ENCODE results near the gene EVC. TPM values are rescaled to one million over a fixed set of nuclear protein-coding genes. Genes with fewer than 3 reads are reported as not detected.

EVC gene
- total and polyA plus RNA-seq, 7 experiments from 2014 or later = 0.37 to 1.5 (median 0.68) TPM; not detected in 2

DNA sequence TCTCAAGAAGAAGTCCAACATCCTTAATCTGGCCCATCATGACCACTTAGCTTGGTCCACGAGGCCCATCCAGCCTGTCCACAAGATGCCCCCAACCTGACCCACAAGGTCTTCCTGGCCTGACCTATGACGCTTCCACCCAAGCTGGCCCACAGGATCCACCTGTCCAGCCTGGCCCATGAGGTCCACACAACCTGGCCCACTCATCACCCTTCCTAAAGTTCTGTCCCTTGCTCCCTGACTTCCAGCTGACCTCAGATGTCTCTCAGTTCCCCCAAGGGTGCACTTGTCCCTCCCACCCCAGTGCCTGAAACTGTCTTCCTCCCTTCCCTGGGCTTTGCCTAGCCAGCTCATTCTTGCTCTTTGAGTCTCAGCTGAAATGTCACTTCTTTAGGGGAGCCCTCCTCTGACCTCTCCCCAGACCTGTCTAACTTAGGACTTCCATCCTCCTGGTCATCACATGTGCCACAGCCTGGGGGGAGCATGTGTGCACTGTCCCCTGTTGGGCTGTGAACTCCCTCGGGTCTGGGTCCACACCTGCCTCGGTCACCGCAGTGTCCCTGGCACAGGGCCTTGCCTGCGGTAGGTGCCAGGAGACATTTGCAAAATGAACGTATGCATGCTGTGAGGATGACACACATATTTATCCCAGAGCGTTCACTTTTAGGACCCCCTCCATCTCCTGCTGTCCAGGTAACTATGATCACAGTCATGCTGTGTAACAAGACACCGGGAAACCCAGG lies 61.7 kb downstream of the EVC start:
- Mint-ChIP-seq H3K36me3 (peaks cover 0 to 5% (median 0%) of the 10 kb centered on the region in 5 donors), H3K27ac (no peak overlapping the region), H3K4me1 (peaks cover 0 to 3% (median 0%) of the 10 kb centered on the region in 7 donors), H3K27me3 (peaks cover 0 to 6% (median 4%) of the 10 kb centered on the region in 5 donors), H3K4me3 (no peak overlapping the region), H3K9me3 (peaks cover 4 to 31% (median 18%) of the 10 kb centered on the region in 11 donors)
- peaks cover 0 to 15% (median 6%) of the 10 kb centered on the region in 3 experiments for H3K9me3 ChIP-seq (ENCODE audit: control insufficient read depth in 2 of 3, low read length in 3 of 3)
- intact Hi-C loops (cut with micrococcal nuclease) = no loop called here
- DNase-seq (no peak), ATAC-seq (no peak)
- H3K36me3 ChIP-seq (ENCODE audit: control insufficient read depth in 2 of 3, insufficient read depth in 3 of 3, low read length in 3 of 3) = no peaks in the 10 kb centered on the region
- no peaks in the 10 kb centered on the region for H3K27me3 ChIP-seq (ENCODE audit: control insufficient read depth in 2 of 2, insufficient read depth in 2 of 2, low read length in 2 of 2)
- ChIA-PET POLR2A (no interaction called here), CTCF (no interaction called here)
- no peaks in the 10 kb centered on the region for H3K4me1 ChIP-seq (ENCODE audit: control insufficient read depth in 2 of 2, insufficient read depth in 2 of 2, low read length in 2 of 2)
- H3K4me3 ChIP-seq (ENCODE audit: low read length) = no peak overlapping the region
- no peak overlapping the region for H3K27ac ChIP-seq (ENCODE audit: low read depth, low read length)

DNA sequence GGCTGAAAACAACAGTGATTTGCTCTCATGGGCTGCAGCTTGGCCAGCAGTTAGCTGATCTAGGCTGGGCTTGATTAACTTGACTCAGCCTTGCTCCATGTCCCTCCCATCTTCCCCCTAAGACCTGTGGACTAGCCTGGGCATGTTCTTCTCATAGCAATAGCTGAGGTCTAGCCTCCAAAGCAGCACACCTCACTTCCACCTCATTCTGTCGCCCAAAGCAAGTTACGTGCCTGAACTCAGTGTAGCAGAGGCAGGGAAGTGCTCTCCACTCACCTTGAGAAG lies 62.2 kb downstream of the EVC start:
- H3K27me3 ChIP-seq (ENCODE audit: control insufficient read depth in 2 of 2, insufficient read depth in 2 of 2, low read length in 2 of 2) = no peaks in the 10 kb centered on the region
- no peak overlapping the region for H3K27ac ChIP-seq (ENCODE audit: low read depth, low read length)
- Mint-ChIP-seq H3K27ac (no peak overlapping the region), H3K27me3 (peaks cover 0 to 6% (median 4%) of the 10 kb centered on the region in 5 donors), H3K4me1 (peaks cover 0 to 3% (median 0%) of the 10 kb centered on the region in 7 donors), H3K4me3 (no peak overlapping the region), H3K9me3 (peaks cover 4 to 27% (median 16%) of the 10 kb centered on the region in 11 donors), H3K36me3 (peaks cover 0 to 5% (median 0%) of the 10 kb centered on the region in 5 donors)
- no peak overlapping the region for H3K4me3 ChIP-seq (ENCODE audit: low read length)
- intact Hi-C loops (cut with micrococcal nuclease) = no loop called here
- ChIA-PET POLR2A (no interaction called here), CTCF (no interaction called here)
- DNase-seq = no peak
- H3K36me3 ChIP-seq (ENCODE audit: control insufficient read depth in 2 of 3, insufficient read depth in 3 of 3, low read length in 3 of 3) = no peaks in the 10 kb centered on the region
- H3K4me1 ChIP-seq (ENCODE audit: control insufficient read depth in 2 of 2, insufficient read depth in 2 of 2, low read length in 2 of 2) = no peaks in the 10 kb centered on the region
- ATAC-seq = no peak
- H3K9me3 ChIP-seq (ENCODE audit: control insufficient read depth in 2 of 3, low read length in 3 of 3) = peaks cover 0 to 15% (median 6%) of the 10 kb centered on the region in 3 experiments

DNA sequence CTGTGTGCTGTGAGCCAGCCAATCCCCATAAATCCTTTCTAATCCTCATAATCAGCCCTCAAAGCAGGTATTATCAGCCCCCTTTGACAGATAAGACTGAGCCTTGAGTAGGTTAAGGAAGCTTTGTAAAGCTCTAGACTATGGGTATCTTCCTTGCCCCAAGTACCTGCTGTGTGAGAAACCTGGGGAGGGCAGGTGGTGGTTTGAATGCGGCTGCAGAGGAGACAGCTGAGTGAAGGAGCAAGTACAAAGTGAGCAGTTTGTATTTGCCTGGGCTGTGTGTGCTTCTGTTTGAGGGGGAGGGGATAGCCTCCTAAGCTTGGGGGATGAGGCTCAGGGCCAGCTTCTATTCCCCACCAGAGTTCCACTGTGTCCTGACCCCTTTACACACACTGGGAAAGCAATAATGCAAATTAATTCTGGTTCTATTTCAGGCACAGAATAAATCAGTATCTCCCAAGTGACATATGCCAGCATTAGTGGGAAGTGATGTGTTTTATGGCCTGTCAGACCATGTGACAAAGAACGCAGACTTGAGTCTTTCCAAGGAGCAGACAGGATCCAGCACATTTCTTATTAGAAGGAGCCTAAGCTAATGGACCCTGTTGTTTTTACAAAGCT lies 63.5 kb downstream of the EVC start:
- Histone ChIP-seq H3K27ac (ENCODE audit: low read depth, low read length) (no peak overlapping the region), H3K4me1 (ENCODE audit: control insufficient read depth in 2 of 2, insufficient read depth in 2 of 2, low read length in 2 of 2) (no peaks in the 10 kb centered on the region), H3K9me3 (ENCODE audit: control insufficient read depth in 2 of 3, low read length in 3 of 3) (peaks cover 0 to 15% (median 6%) of the 10 kb centered on the region in 3 experiments), H3K27me3 (ENCODE audit: control insufficient read depth in 2 of 2, insufficient read depth in 2 of 2, low read length in 2 of 2) (no peaks in the 10 kb centered on the region), H3K4me3 (ENCODE audit: low read length) (no peak overlapping the region), H3K36me3 (ENCODE audit: control insufficient read depth in 2 of 3, insufficient read depth in 3 of 3, low read length in 3 of 3) (no peaks in the 10 kb centered on the region)
- Mint-ChIP-seq H3K4me3 (no peak overlapping the region), H3K4me1 (peaks cover 0 to 3% (median 0%) of the 10 kb centered on the region in 7 donors), H3K27me3 (peaks cover 0 to 4% (median 3%) of the 10 kb centered on the region in 5 donors), H3K9me3 (peaks cover 4 to 24% (median 10%) of the 10 kb centered on the region in 11 donors), H3K36me3 (peaks cover 0 to 5% (median 0%) of the 10 kb centered on the region in 5 donors), H3K27ac (no peak overlapping the region)
- DNase-seq = no peak
- intact Hi-C loops (cut with micrococcal nuclease) = no loop called here
- ATAC-seq = no peak
- POLR2A ChIA-PET = no interaction called here
- CTCF ChIA-PET = no interaction called here

DNA sequence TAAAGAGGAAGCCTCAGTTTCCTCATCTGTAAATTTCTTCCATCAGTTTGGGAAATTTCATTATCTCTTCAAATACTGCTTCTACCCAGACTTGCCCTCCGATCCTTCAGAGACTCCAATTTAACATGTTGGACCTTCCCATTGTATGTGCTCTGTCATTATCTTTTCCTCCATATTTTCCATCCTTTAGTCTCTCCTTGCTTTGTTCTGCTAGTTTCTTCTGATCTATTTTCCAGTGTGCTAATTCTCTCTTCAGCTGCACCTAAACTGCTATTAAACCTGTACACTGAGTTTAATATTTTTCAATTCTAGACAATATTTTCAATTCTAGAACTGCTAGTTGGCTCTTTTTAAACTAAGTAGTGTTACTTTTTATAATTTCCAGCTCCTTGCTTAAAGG lies 65.5 kb downstream of the EVC start:
- Histone ChIP-seq H3K27ac (ENCODE audit: low read depth, low read length) (no peak overlapping the region), H3K9me3 (ENCODE audit: control insufficient read depth in 2 of 3, low read length in 3 of 3) (peaks cover 0 to 15% (median 6%) of the 10 kb centered on the region in 3 experiments), H3K27me3 (ENCODE audit: control insufficient read depth in 2 of 2, insufficient read depth in 2 of 2, low read length in 2 of 2) (no peaks in the 10 kb centered on the region), H3K4me3 (ENCODE audit: low read length) (no peak overlapping the region), H3K4me1 (ENCODE audit: control insufficient read depth in 2 of 2, insufficient read depth in 2 of 2, low read length in 2 of 2) (no peaks in the 10 kb centered on the region), H3K36me3 (ENCODE audit: control insufficient read depth in 2 of 3, insufficient read depth in 3 of 3, low read length in 3 of 3) (no peaks in the 10 kb centered on the region)
- CTCF ChIA-PET = no interaction called here
- DNase-seq = no peak
- peaks cover 0 to 29% (median 11%) of the 10 kb centered on the region in 11 donors for H3K9me3 Mint-ChIP-seq
- peaks cover 0 to 5% (median 0%) of the 10 kb centered on the region in 5 donors for H3K36me3 Mint-ChIP-seq
- H3K27ac Mint-ChIP-seq = no peak overlapping the region
- peaks cover 0 to 3% (median 0%) of the 10 kb centered on the region in 7 donors for H3K4me1 Mint-ChIP-seq
- H3K4me3 Mint-ChIP-seq = no peak overlapping the region
- ATAC-seq = no peak
- POLR2A ChIA-PET = no interaction called here
- H3K27me3 Mint-ChIP-seq = peaks cover 0 to 11% (median 3%) of the 10 kb centered on the region in 5 donors
- intact Hi-C loops (cut with micrococcal nuclease) = no loop called here

DNA sequence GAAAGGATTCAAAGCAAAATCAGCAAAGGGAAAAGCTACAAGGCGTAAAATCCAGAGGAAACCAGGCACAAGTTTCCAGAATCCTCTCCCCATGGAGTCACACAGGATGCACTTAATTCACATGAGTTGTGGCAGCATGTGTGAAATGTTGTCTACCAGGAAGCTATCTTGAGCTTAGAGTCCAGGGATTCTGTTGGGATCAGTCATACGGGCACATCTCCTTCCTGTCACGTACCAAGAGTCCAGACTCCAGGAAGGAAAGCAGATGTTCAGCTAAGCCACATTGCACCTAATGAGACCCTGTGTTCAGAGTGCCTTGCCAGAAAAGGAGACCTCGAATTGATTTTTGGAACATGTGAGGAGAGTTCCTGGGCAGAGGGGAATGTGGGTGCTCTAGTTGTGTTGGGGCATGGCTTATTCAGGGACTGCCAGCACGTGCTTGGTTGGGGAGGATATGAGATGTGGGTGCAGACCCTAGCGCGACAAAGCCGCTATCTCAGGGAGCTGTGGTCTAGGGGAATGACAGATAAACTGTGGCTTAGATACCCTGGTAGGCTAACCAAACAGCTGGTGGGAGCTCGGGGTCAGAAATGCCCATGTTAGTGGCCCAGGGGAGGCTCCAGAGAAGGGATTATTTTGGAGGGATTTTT lies 70.0 kb downstream of the EVC start:
- H3K4me1 ChIP-seq (ENCODE audit: control insufficient read depth in 2 of 2, insufficient read depth in 2 of 2, low read length in 2 of 2) = no peaks in the 10 kb centered on the region
- CTCF ChIA-PET = no interaction called here
- H3K27ac Mint-ChIP-seq = no peak overlapping the region
- ATAC-seq (no peak), DNase-seq (no peak)
- no peak overlapping the region for H3K4me3 ChIP-seq (ENCODE audit: low read length)
- no peaks in the 10 kb centered on the region for H3K36me3 ChIP-seq (ENCODE audit: control insufficient read depth in 2 of 3, insufficient read depth in 3 of 3, low read length in 3 of 3)
- POLR2A ChIA-PET = no interaction called here
- intact Hi-C loops (cut with micrococcal nuclease) = no loop called here
- peaks cover 0 to 16% (median 5%) of the 10 kb centered on the region in 5 donors for H3K27me3 Mint-ChIP-seq
- H3K9me3 Mint-ChIP-seq = peaks cover 0 to 24% (median 13%) of the 10 kb centered on the region in 11 donors
- H3K36me3 Mint-ChIP-seq = peaks cover 0 to 5% (median 0%) of the 10 kb centered on the region in 5 donors
- H3K27ac ChIP-seq (ENCODE audit: low read depth, low read length) = no peak overlapping the region
- H3K4me1 Mint-ChIP-seq = peaks cover 0 to 2% (median 0%) of the 10 kb centered on the region in 7 donors
- no peak overlapping the region for H3K4me3 Mint-ChIP-seq
- H3K9me3 ChIP-seq (ENCODE audit: control insufficient read depth in 2 of 3, low read length in 3 of 3) = peaks cover 0 to 15% (median 2%) of the 10 kb centered on the region in 3 experiments
- no peaks in the 10 kb centered on the region for H3K27me3 ChIP-seq (ENCODE audit: control insufficient read depth in 2 of 2, insufficient read depth in 2 of 2, low read length in 2 of 2)

DNA sequence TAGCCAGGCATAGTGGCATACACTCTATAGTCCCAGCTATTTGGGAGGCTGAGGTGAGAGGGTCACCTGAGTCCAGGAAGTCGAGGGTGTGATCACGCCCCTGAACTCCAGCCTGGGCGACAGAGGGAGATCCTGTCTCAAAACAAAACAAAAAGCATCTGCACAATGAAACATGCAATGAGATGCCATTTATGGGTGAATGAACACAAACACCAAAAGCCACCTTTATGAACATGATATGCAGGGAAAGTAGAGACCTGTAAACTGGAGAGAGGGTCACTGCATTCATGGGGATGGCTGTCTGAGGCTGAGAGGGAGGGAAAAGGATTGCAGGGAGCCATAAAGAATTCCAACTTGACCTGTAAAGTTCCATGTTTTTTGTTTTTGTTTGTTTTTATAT lies 70.7 kb downstream of the EVC start:
- Mint-ChIP-seq H3K36me3 (peaks cover 0 to under 1% (median 0%) of the 10 kb centered on the region in 5 donors), H3K4me3 (no peak overlapping the region)
- no peaks in the 10 kb centered on the region for H3K4me1 ChIP-seq (ENCODE audit: control insufficient read depth in 2 of 2, insufficient read depth in 2 of 2, low read length in 2 of 2)

More for the DNA sequence above, 70.7 kb downstream of the EVC start:
- DNase-seq = no peak
- intact Hi-C loops (cut with micrococcal nuclease) = no loop called here
- peaks cover 0 to 2% (median 0%) of the 10 kb centered on the region in 7 donors for H3K4me1 Mint-ChIP-seq
- ChIA-PET CTCF (no interaction called here), POLR2A (no interaction called here)
- peaks cover 0 to 16% (median 5%) of the 10 kb centered on the region in 5 donors for H3K27me3 Mint-ChIP-seq
- H3K27ac Mint-ChIP-seq = no peak overlapping the region
- H3K9me3 ChIP-seq (ENCODE audit: control insufficient read depth in 2 of 3, low read length in 3 of 3) = peaks cover 0 to 9% (median 2%) of the 10 kb centered on the region in 3 experiments
- H3K4me3 ChIP-seq (ENCODE audit: low read length) = no peak overlapping the region
- no peaks in the 10 kb centered on the region for H3K27me3 ChIP-seq (ENCODE audit: control insufficient read depth in 2 of 2, insufficient read depth in 2 of 2, low read length in 2 of 2)
- H3K36me3 ChIP-seq (ENCODE audit: control insufficient read depth in 2 of 3, insufficient read depth in 3 of 3, low read length in 3 of 3) = no peaks in the 10 kb centered on the region
- no peak overlapping the region for H3K27ac ChIP-seq (ENCODE audit: low read depth, low read length)
- ATAC-seq = no peak
- H3K9me3 Mint-ChIP-seq = peaks cover 0 to 17% (median 7%) of the 10 kb centered on the region in 11 donors
